Mesendoderm (in vitro differentiated cells): ENCODE data around the gene TIGD4.

Source experiments
- DNase-seq: peaks from one replicate; pipeline ENCODE4 v3.0.0; 2013
- H2AK5ac ChIP-seq: 2 replicates; pipeline ENCODE4 v1.6.1; 2013; ENCODE audit warnings: low read length, inconsistent platforms
- H2BK120ac ChIP-seq: 2 replicates; pipeline ENCODE4 v1.6.1; 2013; ENCODE audit warnings: low read depth, mild to moderate bottlenecking, low read length, moderate library complexity, mixed read lengths
- H2BK15ac ChIP-seq: replicated peaks from 2 replicates; pipeline ENCODE4 v1.6.1; 2013; ENCODE audit warnings: low read depth, mild to moderate bottlenecking, moderate library complexity
- H2BK5ac ChIP-seq: 2 replicates; pipeline ENCODE4 v1.6.1; 2013; ENCODE audit warnings: low read length, inconsistent platforms
- H3K18ac ChIP-seq: 2 replicates; pipeline ENCODE4 v1.6.1; 2013; ENCODE audit warnings: mild to moderate bottlenecking, low read length, mixed read lengths
- H3K23ac ChIP-seq: one replicate; pipeline ENCODE4 v1.6.1; 2013; ENCODE audit warnings: low read length
- H3K27ac ChIP-seq: 2 replicates; pipeline ENCODE4 v1.5.1; 2013; ENCODE audit warnings: low read depth, mild to moderate bottlenecking, inconsistent platforms, low read length, moderate library complexity
- H3K27me3 ChIP-seq: 2 replicates; pipeline ENCODE4 v1.6.1; 2013; ENCODE audit warnings: low read length, control low read depth, mild to moderate bottlenecking, inconsistent platforms; ENCODE audit not compliant: insufficient read depth, poor library complexity
- H3K36me3 ChIP-seq: 2 replicates; pipeline ENCODE4 v1.6.1; 2013; ENCODE audit warnings: low read length, inconsistent platforms; ENCODE audit not compliant: control insufficient read depth, insufficient read depth
- H3K4ac ChIP-seq: one replicate; pipeline ENCODE4 v1.6.1; 2013; ENCODE audit warnings: low read depth, mild to moderate bottlenecking, low read length, moderate library complexity
- H3K4me1 ChIP-seq: 2 replicates; pipeline ENCODE4 v1.6.1; 2013; ENCODE audit warnings: low read depth, low read length, inconsistent platforms; ENCODE audit not compliant: control insufficient read depth
- H3K4me2 ChIP-seq: 2 replicates; pipeline ENCODE4 v1.6.1; 2013; ENCODE audit warnings: low read length
- H3K4me3 ChIP-seq: 2 replicates; pipeline ENCODE4 v1.5.1; 2013; ENCODE audit warnings: mild to moderate bottlenecking, low read length
- H3K56ac ChIP-seq: one replicate; pipeline ENCODE4 v1.6.1; 2013; ENCODE audit warnings: low read length
- H3K79me1 ChIP-seq: 2 replicates; pipeline ENCODE4 v1.6.1; 2013; ENCODE audit warnings: low read length, inconsistent platforms
- H3K79me2 ChIP-seq: 2 replicates; pipeline ENCODE4 v1.6.1; 2013; ENCODE audit warnings: mild to moderate bottlenecking, low read length; ENCODE audit not compliant: control insufficient read depth, insufficient read depth
- H3K9ac ChIP-seq: 2 replicates; pipeline ENCODE4 v1.6.1; 2013; ENCODE audit warnings: low read length, inconsistent platforms
- H4K5ac ChIP-seq: one replicate; pipeline ENCODE4 v1.6.1; 2013; ENCODE audit warnings: low read length
- H4K8ac ChIP-seq: one replicate; pipeline ENCODE4 v1.6.1; 2013; ENCODE audit warnings: low read depth, mild to moderate bottlenecking, control low read depth, low read length, moderate library complexity
- WGBS: extraction: QIAGEN DNeasy Blood & Tissue Kit; methylation state at CpG from one replicate; pipeline ENCODE4 v1.1.7; 2013; ENCODE audit warnings: low lambda C conversion rate, missing lambda C conversion rate; ENCODE audit not compliant: insufficient coverage; ENCODE audit errors: extremely low coverage; 5-methylcytosine and 5-hydroxymethylcytosine counted together

The TIGD4 gene

GRCh38 chr4:152727784-152728183, 51.7 kb downstream of the TIGD4 start:
- H3K79me2 ChIP-seq, result no peaks in the 10 kb centered on the region
- no peak overlapping the region for H3K4ac ChIP-seq
- H4K8ac ChIP-seq, result no peak overlapping the region
- H2AK5ac ChIP-seq, result no peak overlapping the region
- no peak overlapping the region for H3K56ac ChIP-seq
- H2BK5ac ChIP-seq, result peak overlapping the region; percentile 10
- H3K4me3 ChIP-seq, result no peak overlapping the region
- no peak overlapping the region for H3K9ac ChIP-seq
- H4K5ac ChIP-seq, result no peak overlapping the region
- peak; percentile 37 for DNase-seq
- no peak overlapping the region for H3K23ac ChIP-seq
- no CpG with 5 or more reads among the region's 1 CpG for WGBS
- no peak overlapping the region for H2BK15ac ChIP-seq
- H3K4me1 ChIP-seq, result peaks cover 3% of the 10 kb centered on the region
- H3K27ac ChIP-seq, result no peak overlapping the region
- no peak overlapping the region for H3K4me2 ChIP-seq
- no peaks in the 10 kb centered on the region for H3K36me3 ChIP-seq
- H3K27me3 ChIP-seq, result no peaks in the 10 kb centered on the region
- H3K18ac ChIP-seq, result no peak overlapping the region
- no peak overlapping the region for H2BK120ac ChIP-seq
- H3K79me1 ChIP-seq, result no peaks in the 10 kb centered on the region

GRCh38 chr4:152724494-152724893, 55.0 kb downstream of the TIGD4 start:
- no peak overlapping the region for H3K23ac ChIP-seq
- no peak for DNase-seq
- no peak overlapping the region for H2BK5ac ChIP-seq
- H3K36me3 ChIP-seq, result no peaks in the 10 kb centered on the region
- WGBS, result no CpG with 5 or more reads among the region's 5 CpGs
- H4K5ac ChIP-seq, result no peak overlapping the region
- peaks cover 8% of the 10 kb centered on the region for H3K4me1 ChIP-seq
- H3K4me2 ChIP-seq, result no peak overlapping the region
- H3K79me2 ChIP-seq, result no peaks in the 10 kb centered on the region
- H3K9ac ChIP-seq, result no peak overlapping the region
- H3K18ac ChIP-seq, result no peak overlapping the region
- H3K27ac ChIP-seq, result no peak overlapping the region
- H4K8ac ChIP-seq, result no peak overlapping the region
- no peaks in the 10 kb centered on the region for H3K79me1 ChIP-seq
- peak overlapping the region; percentile 10 for H3K4ac ChIP-seq
- no peak overlapping the region for H2BK120ac ChIP-seq
- H3K4me3 ChIP-seq, result no peak overlapping the region
- H2AK5ac ChIP-seq, result no peak overlapping the region
- no peak overlapping the region for H2BK15ac ChIP-seq
- no peak overlapping the region for H3K56ac ChIP-seq
- no peaks in the 10 kb centered on the region for H3K27me3 ChIP-seq

- H2BK15ac ChIP-seq, result no peak overlapping the region
- H3K4me1 ChIP-seq, result peaks cover 10% of the 10 kb centered on the region
- H3K27me3 ChIP-seq, result no peaks in the 10 kb centered on the region
- H3K4me2 ChIP-seq, result no peak overlapping the region
- H4K5ac ChIP-seq, result no peak overlapping the region
- H3K9ac ChIP-seq, result no peak overlapping the region
- H3K36me3 ChIP-seq, result no peaks in the 10 kb centered on the region
- no peaks in the 10 kb centered on the region for H3K79me1 ChIP-seq
- WGBS, result no CpG with 5 or more reads among the region's 3 CpGs
- no peak overlapping the region for H2BK120ac ChIP-seq
- H3K79me2 ChIP-seq, result no peaks in the 10 kb centered on the region
- H3K18ac ChIP-seq, result no peak overlapping the region
- no peak overlapping the region for H3K23ac ChIP-seq
- no peak overlapping the region for H2AK5ac ChIP-seq
- no peak overlapping the region for H4K8ac ChIP-seq
- H3K56ac ChIP-seq, result no peak overlapping the region
- DNase-seq, result no peak
- H3K27ac ChIP-seq, result no peak overlapping the region
- H3K4me3 ChIP-seq, result no peak overlapping the region
- H3K4ac ChIP-seq, result no peak overlapping the region
- H2BK5ac ChIP-seq, result no peak overlapping the region
Measured at GRCh38 chr4:152723236-152723635, 56.3 kb downstream of the TIGD4 start.

GRCh38 chr4:152719801-152720556, 59.6 kb downstream of the TIGD4 start:
- H3K23ac ChIP-seq, result no peak overlapping the region
- H3K79me2 ChIP-seq, result no peaks in the 10 kb centered on the region
- no peak for DNase-seq
- peaks cover 8% of the 10 kb centered on the region for H3K4me1 ChIP-seq
- H3K36me3 ChIP-seq, result no peaks in the 10 kb centered on the region
- no peak overlapping the region for H3K4me3 ChIP-seq
- no peaks in the 10 kb centered on the region for H3K79me1 ChIP-seq
- no peak overlapping the region for H2BK5ac ChIP-seq
- no peak overlapping the region for H3K4me2 ChIP-seq
- H3K18ac ChIP-seq, result peak overlapping the region; percentile 87
- H2BK15ac ChIP-seq, result no peak overlapping the region
- no CpG with 5 or more reads among the region's 24 CpGs for WGBS
- H3K56ac ChIP-seq, result no peak overlapping the region
- H3K4ac ChIP-seq, result no peak overlapping the region
- no peak overlapping the region for H2AK5ac ChIP-seq
- no peak overlapping the region for H4K5ac ChIP-seq
- no peak overlapping the region for H3K27ac ChIP-seq
- H2BK120ac ChIP-seq, result no peak overlapping the region
- H3K9ac ChIP-seq, result no peak overlapping the region
- no peaks in the 10 kb centered on the region for H3K27me3 ChIP-seq
- H4K8ac ChIP-seq, result no peak overlapping the region
